ENCODE data around the gene CCIN. TPM values are rescaled to one million over a fixed set of nuclear protein-coding genes. Genes with fewer than 3 reads are reported as not detected.

CCIN gene
- total RNA-seq, 2 donors from 2014 or later: 1.6 to 2.3 TPM

DNA sequence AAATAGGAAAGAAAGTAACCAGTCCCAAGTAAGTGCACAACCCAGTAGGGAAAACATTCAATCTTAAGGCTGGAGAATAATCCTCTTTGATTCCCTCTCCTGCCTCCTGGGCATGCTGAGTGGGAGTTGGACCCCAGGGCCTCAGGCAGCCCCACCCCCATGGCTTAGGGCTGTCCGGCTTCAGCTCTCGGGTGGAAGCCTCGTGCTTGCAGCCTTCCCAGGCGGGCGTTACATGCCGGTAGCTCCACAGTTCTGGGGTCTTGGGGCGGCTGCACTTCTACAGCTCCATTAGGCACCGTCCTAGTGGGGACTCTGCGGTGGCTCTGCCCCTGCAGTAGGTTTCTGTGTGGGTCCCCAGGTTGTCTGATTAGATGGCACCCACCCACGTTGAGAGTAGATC is 22.5 kb upstream of the CCIN start:
- no peak for DNase-seq (ENCODE audit: low spot score)
- peaks cover 37 to 56% of the 10 kb centered on the region in 2 donors for H3K4me1 ChIP-seq (ENCODE audit: control insufficient read depth in 1 of 2, low read depth in 2 of 2)

DNA sequence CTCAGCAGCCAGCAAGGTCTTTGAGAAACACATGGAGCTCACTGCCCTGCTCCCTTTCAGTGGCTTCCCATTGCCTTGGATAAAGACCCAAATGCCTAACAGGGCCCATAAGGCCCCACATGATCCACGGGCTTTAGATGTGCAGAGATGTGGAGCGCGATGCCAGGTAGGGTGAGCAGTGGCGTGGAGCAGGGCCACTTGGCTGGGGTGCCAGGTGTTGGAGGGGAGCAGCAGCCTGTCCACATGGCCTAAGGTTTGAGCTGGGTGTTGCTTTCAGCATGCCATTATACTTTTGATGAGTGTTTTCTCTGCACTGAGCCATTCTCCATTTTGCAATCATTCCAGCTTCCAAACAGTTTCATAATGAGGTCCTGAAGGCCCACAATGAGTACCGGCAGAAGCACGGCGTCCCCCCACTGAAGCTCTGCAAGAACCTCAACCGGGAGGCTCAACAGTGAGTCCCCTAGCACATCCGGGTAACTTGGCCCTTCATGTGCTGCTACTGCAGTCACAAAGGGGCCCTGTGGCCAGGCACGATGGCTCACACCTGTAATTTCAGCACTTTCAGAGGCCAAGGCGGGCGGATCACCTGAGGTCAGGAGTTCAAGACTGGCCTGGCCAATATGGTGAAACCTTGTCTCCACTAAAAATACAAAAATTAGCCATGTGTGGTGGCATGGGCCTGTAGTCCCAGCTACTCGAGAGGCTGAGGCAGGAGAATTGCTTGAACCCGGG is 21.6 kb upstream of the CCIN start:
- Histone ChIP-seq H3K4me3 (no peak overlapping the region), H3K27ac (peak overlapping the region; percentile 72 to 74), H3K9me3 (no peaks in the 10 kb centered on the region), H3K36me3 (peaks cover 13% of the 10 kb centered on the region), H3K27me3 (replicated peaks; ENCODE audit: insufficient read depth) (no peaks in the 10 kb centered on the region), H3K4me1 (ENCODE audit: control insufficient read depth in 1 of 2, low read depth in 2 of 2) (peaks cover 29 to 47% of the 10 kb centered on the region in 2 donors)
- no peak for DNase-seq (ENCODE audit: low spot score)
- TF ChIP-seq, protein P1, sequence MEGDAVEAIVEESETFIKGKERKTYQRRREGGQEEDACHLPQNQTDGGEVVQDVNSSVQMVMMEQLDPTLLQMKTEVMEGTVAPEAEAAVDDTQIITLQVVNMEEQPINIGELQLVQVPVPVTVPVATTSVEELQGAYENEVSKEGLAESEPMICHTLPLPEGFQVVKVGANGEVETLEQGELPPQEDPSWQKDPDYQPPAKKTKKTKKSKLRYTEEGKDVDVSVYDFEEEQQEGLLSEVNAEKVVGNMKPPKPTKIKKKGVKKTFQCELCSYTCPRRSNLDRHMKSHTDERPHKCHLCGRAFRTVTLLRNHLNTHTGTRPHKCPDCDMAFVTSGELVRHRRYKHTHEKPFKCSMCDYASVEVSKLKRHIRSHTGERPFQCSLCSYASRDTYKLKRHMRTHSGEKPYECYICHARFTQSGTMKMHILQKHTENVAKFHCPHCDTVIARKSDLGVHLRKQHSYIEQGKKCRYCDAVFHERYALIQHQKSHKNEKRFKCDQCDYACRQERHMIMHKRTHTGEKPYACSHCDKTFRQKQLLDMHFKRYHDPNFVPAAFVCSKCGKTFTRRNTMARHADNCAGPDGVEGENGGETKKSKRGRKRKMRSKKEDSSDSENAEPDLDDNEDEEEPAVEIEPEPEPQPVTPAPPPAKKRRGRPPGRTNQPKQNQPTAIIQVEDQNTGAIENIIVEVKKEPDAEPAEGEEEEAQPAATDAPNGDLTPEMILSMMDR (IDR thresholded peaks at IDR 0.05): no peak
- ATAC-seq (ENCODE audit: insufficient number of reproducible peaks, low FRiP score, low read depth): no peak

More for the DNA sequence above, 22.5 kb upstream of the CCIN start:
- H3K9me3 ChIP-seq: no peaks in the 10 kb centered on the region
- H3K27ac ChIP-seq: no peak overlapping the region
- TF ChIP-seq, protein P1 (IDR thresholded peaks at IDR 0.05): no peak
- no peaks in the 10 kb centered on the region for H3K27me3 ChIP-seq (replicated peaks; ENCODE audit: insufficient read depth)
- H3K36me3 ChIP-seq: peaks cover 10% of the 10 kb centered on the region
- no peak overlapping the region for H3K4me3 ChIP-seq
- ATAC-seq (ENCODE audit: insufficient number of reproducible peaks, low FRiP score, low read depth): no peak

DNA sequence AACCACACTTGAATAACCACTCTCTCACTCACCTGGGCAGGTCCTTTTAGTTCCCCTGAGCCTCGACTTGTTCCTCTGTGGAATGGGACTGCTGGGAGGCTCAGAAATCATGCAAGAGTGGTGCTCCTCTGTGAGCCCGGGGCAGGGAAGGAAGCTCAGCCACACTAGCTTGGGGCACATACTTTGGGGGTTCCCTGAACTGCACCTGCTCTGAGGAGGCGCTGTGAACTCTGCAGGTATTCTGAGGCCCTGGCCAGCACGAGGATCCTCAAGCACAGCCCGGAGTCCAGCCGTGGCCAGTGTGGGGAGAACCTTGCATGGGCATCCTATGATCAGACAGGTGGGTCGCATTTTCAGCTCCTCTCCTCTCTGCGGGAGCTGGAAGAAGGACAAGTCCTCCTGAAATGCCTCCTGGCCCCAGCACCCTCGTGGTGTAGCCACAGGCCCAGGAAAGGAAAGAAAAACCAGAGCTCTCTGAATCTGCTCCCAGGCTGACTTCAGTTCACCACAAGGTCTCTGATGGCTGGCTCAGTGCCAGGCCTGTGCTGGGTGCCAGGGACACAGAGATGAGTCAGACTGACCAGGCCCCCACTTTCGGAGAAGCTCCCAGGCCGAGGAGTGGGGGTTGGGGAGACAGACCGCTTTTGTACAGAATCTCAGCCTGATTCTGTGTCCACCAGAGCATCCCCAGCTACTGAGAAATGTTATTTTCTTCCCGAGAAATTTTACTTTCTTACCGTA is 20.7 kb upstream of the CCIN start:
- DNase-seq (ENCODE audit: low spot score): peak; percentile 96

DNA sequence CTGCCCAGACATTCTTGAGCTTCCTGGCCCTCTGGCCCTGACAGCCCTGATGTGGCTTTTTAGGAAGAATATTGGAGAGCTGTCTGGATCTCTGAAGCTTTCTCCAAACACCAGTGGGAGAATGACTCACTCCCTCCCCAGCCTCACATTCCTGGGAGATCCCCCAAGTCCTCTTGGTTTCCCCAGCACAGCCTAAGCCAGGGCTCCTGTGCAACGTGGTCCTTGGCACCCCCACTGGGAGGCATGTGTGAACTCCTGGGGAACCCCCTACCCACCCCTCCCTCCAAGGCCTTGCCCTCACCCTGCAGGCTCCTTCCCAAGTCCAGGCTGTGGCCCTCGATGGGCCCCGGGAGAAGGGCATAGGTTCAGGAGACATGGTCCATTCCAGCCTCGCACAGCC is 20.0 kb upstream of the CCIN start:
- Histone ChIP-seq H3K36me3 (peaks cover 13% of the 10 kb centered on the region), H3K4me3 (no peak overlapping the region), H3K27ac (peak overlapping the region; percentile 72 to 74), H3K27me3 (replicated peaks; ENCODE audit: insufficient read depth) (no peaks in the 10 kb centered on the region), H3K9me3 (no peaks in the 10 kb centered on the region), H3K4me1 (ENCODE audit: control insufficient read depth in 1 of 2, low read depth in 2 of 2) (peaks cover 24 to 34% of the 10 kb centered on the region in 2 donors)
- ATAC-seq (ENCODE audit: insufficient number of reproducible peaks, low FRiP score, low read depth) (no peak), DNase-seq (ENCODE audit: low spot score) (no peak)
- TF ChIP-seq, protein P1 (IDR thresholded peaks at IDR 0.05): no peak

More for the DNA sequence above, 20.7 kb upstream of the CCIN start:
- Histone ChIP-seq H3K27ac (peak overlapping the region; percentile 72 to 74), H3K9me3 (no peaks in the 10 kb centered on the region), H3K4me3 (peak overlapping the region; percentile 22), H3K27me3 (replicated peaks; ENCODE audit: insufficient read depth) (no peaks in the 10 kb centered on the region), H3K4me1 (ENCODE audit: control insufficient read depth in 1 of 2, low read depth in 2 of 2) (peaks cover 25 to 38% of the 10 kb centered on the region in 2 donors), H3K36me3 (peaks cover 13% of the 10 kb centered on the region)
- peak; percentile 76 for ATAC-seq (ENCODE audit: insufficient number of reproducible peaks, low FRiP score, low read depth)
- TF ChIP-seq, protein P1 (IDR thresholded peaks at IDR 0.05): no peak

DNA sequence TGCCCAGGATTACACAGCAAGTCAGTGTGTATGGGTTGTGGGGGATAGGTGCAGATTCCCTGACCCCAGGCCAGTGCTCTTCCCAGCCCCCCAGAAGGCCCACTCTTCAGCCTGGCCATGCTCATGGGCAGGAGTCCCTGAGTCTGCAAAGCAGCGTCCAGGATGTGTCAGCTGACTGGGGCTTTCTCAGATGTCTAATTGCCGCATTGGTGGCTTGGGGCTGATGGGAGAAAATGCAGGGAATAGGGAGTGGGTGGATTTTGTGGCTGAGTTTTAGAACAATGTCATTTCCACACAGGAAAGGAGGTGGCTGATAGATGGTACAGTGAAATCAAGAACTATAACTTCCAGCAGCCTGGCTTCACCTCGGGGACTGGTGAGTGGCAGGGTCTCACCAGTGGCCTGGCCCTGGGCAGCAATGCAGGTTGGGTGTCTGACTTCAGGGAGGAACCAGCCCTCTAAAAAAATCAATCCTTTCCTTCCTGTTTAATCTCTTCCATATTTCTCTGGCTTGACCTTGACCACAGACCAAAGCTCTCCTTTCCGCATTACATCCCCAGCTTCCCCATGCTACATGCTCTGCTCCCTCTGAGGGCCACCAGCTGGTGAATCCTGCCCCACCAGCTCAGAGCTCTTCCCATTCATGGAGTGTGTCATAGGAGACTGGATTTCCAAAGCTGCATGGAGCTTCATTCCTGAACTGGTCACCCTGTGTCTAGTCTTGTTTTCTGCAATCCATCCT is 18.4 kb upstream of the CCIN start:
- Histone ChIP-seq H3K36me3 (peaks cover 16% of the 10 kb centered on the region), H3K4me1 (ENCODE audit: control insufficient read depth in 1 of 2, low read depth in 2 of 2) (peaks cover 26 to 41% of the 10 kb centered on the region in 2 donors), H3K4me3 (no peak overlapping the region), H3K27me3 (replicated peaks; ENCODE audit: insufficient read depth) (no peaks in the 10 kb centered on the region), H3K27ac (peak overlapping the region; percentile 8 to 18), H3K9me3 (no peaks in the 10 kb centered on the region)
- TF ChIP-seq, protein P1 (IDR thresholded peaks at IDR 0.05): no peak
- ATAC-seq (ENCODE audit: insufficient number of reproducible peaks, low FRiP score, low read depth) (no peak), DNase-seq (ENCODE audit: low spot score) (no peak)
